ENCODE results near the gene UNC5A. TPM values are rescaled to one million over a fixed set of nuclear protein-coding genes. Genes with fewer than 3 reads are reported as not detected.

UNC5A gene
- total RNA-seq: not detected
- not detected for polyA plus RNA-seq

DNA sequence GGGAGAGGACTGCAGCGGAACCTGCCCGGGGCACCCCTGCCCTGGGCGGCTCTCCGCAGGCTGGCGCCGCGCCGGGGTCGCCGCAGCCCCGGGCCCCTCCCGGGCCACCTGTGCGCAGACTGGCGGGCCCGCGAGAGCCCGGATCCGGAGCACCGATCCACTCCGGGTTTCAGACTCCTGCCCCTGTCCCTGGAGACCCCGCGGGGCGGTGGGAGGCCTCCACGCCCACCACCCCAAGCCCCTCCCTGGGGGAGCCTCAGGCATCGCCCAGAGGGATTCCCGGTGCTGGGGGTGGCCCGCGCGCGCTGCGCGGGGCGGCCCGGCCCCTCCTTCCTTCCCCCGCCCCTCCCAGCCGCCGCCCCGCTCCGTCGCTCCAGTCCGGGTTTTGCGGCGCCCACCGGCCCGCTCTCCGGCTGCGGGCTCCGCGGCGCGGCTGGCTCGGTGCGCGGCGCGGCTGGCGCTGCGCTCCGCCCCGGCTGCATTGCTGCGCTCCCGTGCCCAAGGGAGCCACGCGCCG, at the start of gene UNC5A:
Gene UNC5A, plus strand, starts transcription at position 479 of the 517 bp plus-strand sequence. CDS start 192 bp downstream, outside the sequence.
- Histone ChIP-seq H3K4me3 (ENCODE audit: low read length) (no peak within 1 kb of the TSS), H3K4me1 (ENCODE audit: insufficient read depth, low read length) (no peaks in the 10 kb centered on the region), H3K36me3 (ENCODE audit: insufficient read depth, low read length) (no peaks in the 10 kb centered on the region), H3K9me3 (ENCODE audit: low read length) (no peaks in the 10 kb centered on the region), H3K27me3 (ENCODE audit: insufficient read depth, low read length, poor library complexity, severe bottlenecking) (peaks cover 37% of the 10 kb centered on the region), H3K27ac (ENCODE audit: low read depth, low read length) (no peak within 1 kb of the TSS)
- peak; percentile 15 to 59 (median 33) for DNase-seq
- H3K27ac Mint-ChIP-seq: peak within 1 kb of the TSS in 1 of 8 donors; percentile 65
- peak within 1 kb of the TSS; percentile 37 to 87 (median 78) for H3K4me3 Mint-ChIP-seq
- H3K36me3 Mint-ChIP-seq: no peaks in the 10 kb centered on the region
- H3K27me3 Mint-ChIP-seq: peaks cover 52 to 71% of the 10 kb centered on the region in 2 donors
- ChIA-PET POLR2A (no interaction called here), CTCF (no interaction called here)
- peaks cover 0 to 2% (median 0%) of the 10 kb centered on the region in 5 donors for H3K9me3 Mint-ChIP-seq
- H3K4me1 Mint-ChIP-seq: peaks cover 11 to 18% (median 14%) of the 10 kb centered on the region in 3 donors

DNA sequence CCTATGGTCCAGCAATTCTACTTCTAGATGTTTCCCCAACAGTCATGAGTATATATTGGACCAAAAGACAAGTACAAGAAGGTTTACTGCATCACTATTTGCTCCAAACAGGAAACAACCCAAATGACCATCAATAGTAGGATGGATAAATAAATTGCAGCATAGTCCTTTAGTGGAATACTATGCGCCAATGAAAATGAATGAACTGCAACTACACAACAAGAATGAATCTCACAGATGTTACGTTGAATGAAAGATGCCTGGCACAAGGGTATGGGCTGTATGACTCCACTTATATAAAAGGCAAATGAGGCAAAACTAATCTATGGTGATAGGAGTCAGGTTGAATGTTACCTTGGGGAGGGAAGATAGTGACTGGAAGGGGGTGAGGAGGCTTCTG, 48.6 kb upstream of the UNC5A start:
- Histone ChIP-seq H3K27ac (ENCODE audit: low read depth, low read length) (no peak overlapping the region), H3K36me3 (ENCODE audit: insufficient read depth, low read length) (no peaks in the 10 kb centered on the region), H3K27me3 (ENCODE audit: insufficient read depth, low read length, poor library complexity, severe bottlenecking) (no peaks in the 10 kb centered on the region), H3K9me3 (ENCODE audit: low read length) (no peaks in the 10 kb centered on the region), H3K4me3 (ENCODE audit: low read length) (no peak overlapping the region), H3K4me1 (ENCODE audit: insufficient read depth, low read length) (no peaks in the 10 kb centered on the region)
- DNase-seq: no peak
- ChIA-PET CTCF (no interaction called here), POLR2A (no interaction called here)
- Mint-ChIP-seq H3K4me1 (no peaks in the 10 kb centered on the region), H3K27ac (no peak overlapping the region), H3K27me3 (peaks cover 11 to 55% of the 10 kb centered on the region in 2 donors), H3K36me3 (peaks cover 0 to 3% (median 0%) of the 10 kb centered on the region in 3 donors), H3K4me3 (no peak overlapping the region), H3K9me3 (peaks cover 7 to 19% (median 15%) of the 10 kb centered on the region in 5 donors)

- no peaks in the 10 kb centered on the region for H3K36me3 ChIP-seq (ENCODE audit: insufficient read depth, low read length)
- no peaks in the 10 kb centered on the region for H3K9me3 ChIP-seq (ENCODE audit: low read length)
- no peak overlapping the region for H3K4me3 ChIP-seq (ENCODE audit: low read length)
- H3K27ac ChIP-seq (ENCODE audit: low read depth, low read length): no peak overlapping the region
- no peaks in the 10 kb centered on the region for H3K27me3 ChIP-seq (ENCODE audit: insufficient read depth, low read length, poor library complexity, severe bottlenecking)
- H3K4me3 Mint-ChIP-seq: no peak overlapping the region
- no peaks in the 10 kb centered on the region for H3K4me1 ChIP-seq (ENCODE audit: insufficient read depth, low read length)
- peaks cover 11 to 57% of the 10 kb centered on the region in 2 donors for H3K27me3 Mint-ChIP-seq
- peaks cover 7 to 23% (median 15%) of the 10 kb centered on the region in 5 donors for H3K9me3 Mint-ChIP-seq
- H3K4me1 Mint-ChIP-seq: no peaks in the 10 kb centered on the region
- DNase-seq: no peak
- POLR2A ChIA-PET: no interaction called here
- no peak overlapping the region for H3K27ac Mint-ChIP-seq
- CTCF ChIA-PET: interaction anchor here (1.1 kb wide), 1 partner anchor 8 kb away, joined by 3 read pairs; no protein-coding TSS in a partner anchor
- peaks cover 0 to 3% (median 0%) of the 10 kb centered on the region in 3 donors for H3K36me3 Mint-ChIP-seq
Measured at GRCh38 chr5:176762489-176762888, 47.9 kb upstream of the UNC5A start.

DNA sequence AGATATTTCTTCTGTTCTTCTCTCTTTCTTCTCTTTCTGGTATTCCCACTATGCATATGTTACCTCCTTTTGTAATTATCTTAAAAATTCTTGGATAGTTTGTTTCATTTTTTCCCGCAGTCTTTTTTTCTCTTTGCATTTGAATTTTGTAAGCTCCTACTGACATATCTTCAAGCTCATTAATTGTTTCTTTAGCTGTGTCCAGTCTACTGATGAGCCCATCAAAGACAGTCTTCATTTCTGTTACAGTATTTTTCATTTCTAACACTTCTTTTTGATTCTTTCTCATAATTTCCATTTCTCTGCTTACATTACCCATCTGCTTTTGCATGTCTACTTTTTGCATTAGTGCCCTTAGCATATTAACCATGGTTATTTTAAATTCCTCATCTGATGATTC, 44.7 kb upstream of the UNC5A start:
- Mint-ChIP-seq H3K36me3 (peaks cover 0 to 3% (median 0%) of the 10 kb centered on the region in 3 donors), H3K4me1 (no peaks in the 10 kb centered on the region), H3K27ac (no peak overlapping the region), H3K9me3 (peaks cover 7 to 28% (median 17%) of the 10 kb centered on the region in 5 donors), H3K27me3 (peaks cover 23 to 69% of the 10 kb centered on the region in 2 donors), H3K4me3 (no peak overlapping the region)
- no peak for DNase-seq
- Histone ChIP-seq H3K27me3 (ENCODE audit: insufficient read depth, low read length, poor library complexity, severe bottlenecking) (peaks cover 14% of the 10 kb centered on the region), H3K27ac (ENCODE audit: low read depth, low read length) (no peak overlapping the region), H3K36me3 (ENCODE audit: insufficient read depth, low read length) (no peaks in the 10 kb centered on the region), H3K9me3 (ENCODE audit: low read length) (no peaks in the 10 kb centered on the region), H3K4me1 (ENCODE audit: insufficient read depth, low read length) (no peaks in the 10 kb centered on the region), H3K4me3 (ENCODE audit: low read length) (no peak overlapping the region)
- CTCF ChIA-PET: no interaction called here
- POLR2A ChIA-PET: no interaction called here

- Mint-ChIP-seq H3K9me3 (peaks cover 2 to 28% (median 17%) of the 10 kb centered on the region in 5 donors), H3K4me3 (no peak overlapping the region), H3K27ac (no peak overlapping the region), H3K4me1 (no peaks in the 10 kb centered on the region), H3K27me3 (peaks cover 25 to 61% of the 10 kb centered on the region in 2 donors), H3K36me3 (peaks cover 0 to 2% (median 0%) of the 10 kb centered on the region in 3 donors)
- POLR2A ChIA-PET: no interaction called here
- Histone ChIP-seq H3K4me1 (ENCODE audit: insufficient read depth, low read length) (no peaks in the 10 kb centered on the region), H3K4me3 (ENCODE audit: low read length) (no peak overlapping the region), H3K27ac (ENCODE audit: low read depth, low read length) (no peak overlapping the region), H3K36me3 (ENCODE audit: insufficient read depth, low read length) (no peaks in the 10 kb centered on the region), H3K9me3 (ENCODE audit: low read length) (no peaks in the 10 kb centered on the region), H3K27me3 (ENCODE audit: insufficient read depth, low read length, poor library complexity, severe bottlenecking) (peaks cover 14% of the 10 kb centered on the region)
- CTCF ChIA-PET: no interaction called here
- no peak for DNase-seq
Measured at GRCh38 chr5:176768174-176768970, 42.0 kb upstream of the UNC5A start.

DNA sequence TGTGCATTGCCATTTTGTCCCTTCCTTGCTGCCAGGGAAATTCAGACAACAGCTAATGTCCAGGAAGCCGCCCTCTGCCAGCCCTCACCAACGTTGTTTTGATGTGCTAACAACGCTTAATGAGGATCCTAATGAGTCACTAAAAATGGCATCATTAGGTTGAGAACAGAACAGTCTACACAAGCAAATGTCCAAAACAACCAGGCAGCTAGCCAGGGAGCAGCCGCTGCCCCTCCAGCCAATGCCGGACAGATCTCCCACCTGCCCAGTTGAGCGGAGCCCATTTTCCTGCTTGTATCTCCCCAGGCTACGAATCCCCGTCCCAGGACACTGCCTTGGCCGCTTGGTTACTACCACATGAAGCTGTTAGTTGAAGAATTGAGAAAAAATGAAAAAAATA, 40.4 kb upstream of the UNC5A start:
- Histone ChIP-seq H3K9me3 (ENCODE audit: low read length) (no peaks in the 10 kb centered on the region), H3K27ac (ENCODE audit: low read depth, low read length) (no peak overlapping the region), H3K27me3 (ENCODE audit: insufficient read depth, low read length, poor library complexity, severe bottlenecking) (peaks cover 14% of the 10 kb centered on the region), H3K4me3 (ENCODE audit: low read length) (no peak overlapping the region), H3K4me1 (ENCODE audit: insufficient read depth, low read length) (no peaks in the 10 kb centered on the region), H3K36me3 (ENCODE audit: insufficient read depth, low read length) (no peaks in the 10 kb centered on the region)
- H3K9me3 Mint-ChIP-seq: peaks cover 2 to 22% (median 12%) of the 10 kb centered on the region in 5 donors
- ChIA-PET POLR2A (no interaction called here), CTCF (no interaction called here)
- no peak overlapping the region for H3K4me3 Mint-ChIP-seq
- DNase-seq: no peak
- H3K36me3 Mint-ChIP-seq: no peaks in the 10 kb centered on the region
- H3K27ac Mint-ChIP-seq: no peak overlapping the region
- H3K4me1 Mint-ChIP-seq: no peaks in the 10 kb centered on the region
- peaks cover 25 to 52% of the 10 kb centered on the region in 2 donors for H3K27me3 Mint-ChIP-seq

DNA sequence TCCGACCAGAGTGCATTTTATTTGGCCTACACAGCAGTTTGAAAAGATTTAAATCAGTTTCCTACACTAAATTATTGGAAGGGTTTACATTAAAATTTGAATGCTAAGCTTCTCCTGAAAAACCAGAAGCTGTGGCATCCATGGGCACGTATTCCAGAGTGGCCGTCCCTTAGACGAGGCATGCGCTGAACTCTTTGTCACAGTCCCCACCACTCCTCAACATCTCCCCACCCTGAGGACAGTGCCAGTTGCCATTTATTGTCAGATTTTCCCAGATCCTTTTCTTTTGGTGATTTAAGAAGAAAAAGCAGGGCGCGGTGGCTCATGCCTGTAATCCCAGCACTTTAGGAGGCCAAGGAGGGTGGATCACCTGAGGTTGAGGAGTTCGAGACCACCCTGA, 39.9 kb upstream of the UNC5A start:
- no peaks in the 10 kb centered on the region for H3K36me3 ChIP-seq (ENCODE audit: insufficient read depth, low read length)
- H3K4me1 Mint-ChIP-seq: no peaks in the 10 kb centered on the region
- no peaks in the 10 kb centered on the region for H3K4me1 ChIP-seq (ENCODE audit: insufficient read depth, low read length)
- ChIA-PET CTCF (no interaction called here), POLR2A (no interaction called here)
- H3K27me3 Mint-ChIP-seq: peaks cover 25 to 55% of the 10 kb centered on the region in 2 donors
- H3K27ac ChIP-seq (ENCODE audit: low read depth, low read length): no peak overlapping the region
- no peaks in the 10 kb centered on the region for H3K9me3 ChIP-seq (ENCODE audit: low read length)
- no peak overlapping the region for H3K4me3 Mint-ChIP-seq
- no peak overlapping the region for H3K4me3 ChIP-seq (ENCODE audit: low read length)
- no peak for DNase-seq
- H3K27me3 ChIP-seq (ENCODE audit: insufficient read depth, low read length, poor library complexity, severe bottlenecking): peaks cover 14% of the 10 kb centered on the region
- H3K9me3 Mint-ChIP-seq: peaks cover 2 to 17% (median 8%) of the 10 kb centered on the region in 5 donors
- no peaks in the 10 kb centered on the region for H3K36me3 Mint-ChIP-seq
- no peak overlapping the region for H3K27ac Mint-ChIP-seq

GRCh38 chr5:176771102-176771845, 39.1 kb upstream of the UNC5A start:
- ChIA-PET CTCF (no interaction called here), POLR2A (no interaction called here)
- Mint-ChIP-seq H3K27ac (no peak overlapping the region), H3K4me3 (no peak overlapping the region), H3K27me3 (peaks cover 22 to 54% of the 10 kb centered on the region in 2 donors), H3K36me3 (no peaks in the 10 kb centered on the region), H3K4me1 (no peaks in the 10 kb centered on the region), H3K9me3 (peaks cover 0 to 10% (median 2%) of the 10 kb centered on the region in 5 donors)
- H3K36me3 ChIP-seq (ENCODE audit: insufficient read depth, low read length): no peaks in the 10 kb centered on the region
- no peak overlapping the region for H3K27ac ChIP-seq (ENCODE audit: low read depth, low read length)
- H3K4me3 ChIP-seq (ENCODE audit: low read length): no peak overlapping the region
- H3K4me1 ChIP-seq (ENCODE audit: insufficient read depth, low read length): no peaks in the 10 kb centered on the region
- peaks cover 14% of the 10 kb centered on the region for H3K27me3 ChIP-seq (ENCODE audit: insufficient read depth, low read length, poor library complexity, severe bottlenecking)
- DNase-seq: no peak
- H3K9me3 ChIP-seq (ENCODE audit: low read length): no peaks in the 10 kb centered on the region

All from CD8-positive, alpha-beta memory T cell (primary cell).